HG03097 (cell line): Measurements from ENCODE around the gene BLM.
"Not testable (repeated sequence)": the region's sequence is repeated elsewhere in the genome, so short reads cannot be mapped to it uniquely, and the experiment has no call there.

Source experiments
- ATAC-seq: cut with Tn5 transposase; IDR thresholded peaks from one replicate; pipeline ENCODE4 v1.9.1; 2021; ENCODE audit not compliant: unreplicated experiment, low FRiP score

Gene BLM

GRCh38 chr15:90817117-90818057 lies 100.2 kb downstream of the BLM start:
- ATAC-seq: no peak

GRCh38 chr15:90818251-90819210 lies 101.4 kb downstream of the BLM start:
- ATAC-seq: no peak

DNA sequence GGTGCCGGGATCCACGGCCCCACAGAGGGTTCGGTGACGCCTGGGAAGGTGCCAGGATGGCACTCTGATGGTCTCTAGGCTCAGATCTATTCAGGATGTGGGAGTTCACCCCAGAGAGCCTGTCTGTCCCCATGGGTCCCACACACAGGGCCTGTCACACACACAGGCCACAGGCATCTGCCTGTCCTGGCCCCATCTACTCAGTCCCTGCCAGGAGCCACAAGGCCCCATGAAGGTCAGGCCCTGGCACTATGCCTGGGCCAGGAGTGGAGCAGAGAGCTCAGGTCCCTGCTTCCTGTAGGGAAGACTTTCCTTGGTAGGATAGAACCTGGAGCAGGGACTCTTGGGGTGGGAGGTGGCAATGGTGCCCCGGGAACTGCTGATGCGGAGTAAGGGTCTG lies 102.2 kb downstream of the BLM start:
- no peak for ATAC-seq

DNA sequence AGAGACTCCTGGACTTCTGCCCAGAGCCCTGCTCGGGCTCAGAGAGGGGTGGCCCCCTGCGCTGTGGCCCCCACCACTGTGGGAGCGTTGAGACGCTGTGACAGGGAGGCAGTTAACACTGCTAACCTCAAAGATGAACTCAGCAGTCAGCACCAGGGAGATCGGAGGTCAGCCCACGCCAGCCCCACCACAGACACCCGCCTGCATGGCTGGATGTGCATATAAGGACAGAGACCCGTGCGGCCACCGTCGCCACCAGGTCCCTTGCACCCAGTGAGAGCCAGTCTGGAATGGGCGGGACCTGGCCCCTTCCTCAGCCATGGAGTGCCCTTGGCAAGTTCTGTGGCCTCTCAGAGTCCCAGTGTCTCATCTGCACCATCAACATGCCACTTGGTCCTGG lies 102.7 kb downstream of the BLM start:
- no peak for ATAC-seq

- no peak for ATAC-seq
Measured at GRCh38 chr15:90820481-90820880, 103.3 kb downstream of the BLM start.

GRCh38 chr15:90822204-90822955 lies 105.2 kb downstream of the BLM start:
- no peak for ATAC-seq

GRCh38 chr15:90823455-90823974 lies 106.4 kb downstream of the BLM start:
- ATAC-seq: no peak

DNA sequence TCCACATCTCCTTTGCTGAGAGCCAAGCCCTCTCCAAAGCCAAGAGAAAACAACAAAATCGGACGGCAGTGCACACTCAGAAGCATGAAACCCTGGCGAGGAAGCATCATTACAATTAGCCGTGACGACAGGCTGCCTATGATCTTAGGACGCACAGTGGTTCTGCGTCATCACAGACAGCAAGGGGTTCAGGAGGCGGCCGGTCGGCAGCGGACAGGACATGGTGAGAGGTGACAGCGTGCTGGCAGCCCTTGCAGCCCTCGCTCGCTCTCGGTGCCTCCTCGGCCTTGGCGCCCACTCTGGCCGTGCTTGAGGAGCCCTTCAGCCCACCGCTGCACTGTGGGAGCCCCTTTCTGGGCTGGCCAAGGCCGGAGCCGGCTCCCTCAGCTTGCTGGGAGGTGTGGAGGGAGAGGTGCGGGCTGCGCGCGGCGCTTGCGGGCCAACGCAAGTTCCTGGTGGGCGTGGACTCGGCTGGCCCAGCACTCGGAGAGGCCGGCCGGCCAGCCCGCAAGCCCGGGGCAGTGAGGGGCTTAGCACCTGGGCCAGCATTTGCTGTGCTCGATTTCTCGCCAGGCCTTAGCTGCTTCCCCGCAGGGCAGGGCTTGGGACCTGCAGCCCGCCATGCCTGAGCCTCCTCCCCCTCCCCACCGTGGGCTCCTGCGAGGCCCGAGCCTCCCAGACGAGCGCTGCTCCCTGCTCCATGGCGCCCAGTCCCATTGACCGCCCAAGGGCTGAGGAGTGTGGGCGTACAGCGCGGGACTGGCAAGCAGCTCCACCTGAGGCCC lies 108.2 kb downstream of the BLM start:
- ATAC-seq: not testable (repeated sequence)

DNA sequence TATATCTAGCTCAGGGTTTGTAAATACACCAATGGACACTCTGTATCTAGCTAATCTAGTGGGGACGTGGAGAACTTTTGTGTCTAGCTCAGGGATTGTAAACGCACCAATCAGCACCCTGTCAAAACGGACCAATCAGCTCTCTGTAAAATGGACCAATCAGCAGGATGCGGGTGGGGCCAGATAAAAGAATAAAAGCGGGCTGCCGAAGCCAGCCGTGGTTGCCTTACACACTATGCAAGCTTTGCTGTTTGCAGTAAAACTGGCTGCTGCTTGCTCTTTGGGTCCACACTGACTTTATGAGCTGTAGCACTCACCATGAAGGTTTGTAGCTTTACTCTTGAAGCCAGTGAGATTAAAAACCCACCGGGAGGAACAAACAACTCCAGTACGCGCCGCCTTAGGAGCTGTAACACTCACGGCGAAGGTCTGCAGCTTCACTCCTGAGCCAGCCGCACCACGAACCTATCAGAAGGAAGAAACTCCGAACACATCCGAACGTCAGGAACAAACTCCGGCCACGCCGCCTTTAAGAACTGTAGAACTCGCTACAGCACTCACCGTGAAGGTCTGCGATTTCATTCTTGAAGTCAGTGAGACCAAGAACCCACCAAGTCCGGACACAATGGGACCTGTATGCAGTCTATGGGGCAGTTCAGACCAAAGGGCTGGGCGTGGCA lies 109.2 kb downstream of the BLM start:
- ATAC-seq: not testable (repeated sequence)

GRCh38 chr15:90826886-90827435 lies 109.8 kb downstream of the BLM start:
- no peak for ATAC-seq

GRCh38 chr15:90828111-90828510 lies 111.0 kb downstream of the BLM start:
- no peak for ATAC-seq

- ATAC-seq: no peak
Measured at GRCh38 chr15:90829126-90829525, 112.0 kb downstream of the BLM start.

- no peak for ATAC-seq
Measured at GRCh38 chr15:90829942-90830440, 112.8 kb downstream of the BLM start.

DNA sequence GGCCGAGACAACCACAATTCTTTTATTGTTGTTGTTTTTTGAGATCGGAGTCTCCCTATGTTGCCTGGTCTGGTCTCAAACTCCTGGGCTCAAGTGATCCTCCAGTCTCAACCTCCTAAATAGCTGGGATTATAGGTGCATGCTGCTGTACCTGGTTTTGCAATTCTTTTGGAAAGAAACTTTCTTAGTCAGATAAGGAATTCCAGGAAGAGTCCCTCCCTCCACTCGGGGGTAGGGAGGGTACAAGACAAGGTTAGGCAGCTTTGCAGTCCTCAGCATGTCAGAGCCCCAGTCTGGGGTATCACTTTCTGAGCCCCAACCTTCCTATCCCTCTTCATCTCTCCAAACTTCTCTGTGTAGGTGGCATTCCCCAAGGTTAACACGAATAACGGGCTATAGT lies 117.5 kb downstream of the BLM start:
- ATAC-seq: no peak

DNA sequence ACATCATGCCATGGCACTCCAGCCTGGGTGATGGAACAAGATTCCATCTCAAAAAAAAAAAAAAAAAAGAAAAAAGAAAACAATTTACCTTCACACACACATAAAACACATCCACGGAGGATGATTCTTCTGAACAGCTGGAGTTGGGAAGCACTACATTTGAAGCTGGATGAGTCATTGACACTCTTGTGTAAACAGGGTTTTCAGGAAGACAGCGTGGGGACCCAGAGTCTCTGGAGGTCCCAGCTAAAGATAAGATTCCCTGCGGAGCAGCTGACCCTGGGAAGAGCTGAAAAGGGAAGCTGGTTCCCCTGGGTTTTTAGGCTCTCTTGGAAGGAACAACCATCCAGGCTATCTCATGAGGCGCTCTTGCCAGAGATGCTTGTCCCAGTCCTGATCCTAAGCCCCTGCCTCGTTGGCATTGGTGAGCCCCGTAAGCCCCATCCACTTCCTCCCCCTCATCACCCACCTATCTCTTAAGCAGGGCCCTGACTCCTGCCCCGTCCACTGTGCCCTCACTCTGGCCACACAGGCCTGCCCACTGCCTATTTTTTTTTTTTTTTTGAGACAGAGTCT lies 119.2 kb downstream of the BLM start:
- ATAC-seq: no peak

DNA sequence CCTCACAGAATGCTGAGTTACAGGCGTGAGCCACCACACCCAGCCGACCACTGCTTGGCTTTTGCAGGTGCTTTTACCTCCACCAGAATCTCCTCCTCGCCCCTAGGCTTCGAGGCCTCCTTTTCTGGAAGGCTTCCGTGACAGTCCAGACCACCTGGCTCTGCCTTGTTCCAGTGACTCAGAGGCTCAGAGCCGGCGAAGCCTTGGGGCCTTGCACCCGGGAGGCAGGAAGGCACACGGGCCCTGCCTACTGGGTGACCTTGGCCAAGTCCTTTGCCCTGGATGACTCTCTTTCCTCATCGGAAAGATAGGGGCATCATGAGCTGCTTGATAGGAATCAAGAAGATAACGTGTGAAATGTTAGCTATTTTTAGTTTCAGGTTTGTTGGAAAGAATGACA lies 119.9 kb downstream of the BLM start:
- no peak for ATAC-seq

DNA sequence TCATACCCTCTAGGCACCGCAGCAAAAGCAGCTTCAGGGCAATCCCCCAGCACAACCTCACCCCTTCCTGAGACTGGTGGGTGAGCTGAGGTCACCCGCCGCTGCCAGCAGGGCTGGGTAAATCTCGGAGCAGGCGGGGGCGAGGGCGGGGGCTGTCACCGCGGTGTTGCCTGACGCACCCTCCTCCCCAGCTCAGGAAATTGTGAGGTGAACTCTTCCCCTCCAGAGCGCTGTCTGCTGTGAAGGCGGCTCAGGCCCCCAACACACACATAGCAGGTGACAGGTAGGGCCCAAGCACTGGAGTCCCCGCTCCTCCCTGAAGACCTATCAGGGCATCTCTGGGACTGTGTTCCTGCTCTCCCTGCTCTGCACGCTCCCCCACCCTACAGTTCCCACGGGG lies 121.0 kb downstream of the BLM start:
- ATAC-seq: no peak

- no peak for ATAC-seq
Measured at GRCh38 chr15:90838544-90838943, 121.4 kb downstream of the BLM start.
